DOHH2 (cell line): Measurements from ENCODE around the gene ANKRD6.
"Not testable (repeated sequence)": the region's sequence is repeated elsewhere in the genome, so short reads cannot be mapped to it uniquely, and the experiment has no call there.

Source experiments
- H3F3A ChIP-seq: fragments of 200-600 bp; sonication (generic), shearing (Covaris generic); 2 replicates; pipeline ENCODE4 v1.6.0; 2016; ENCODE audit warnings: antibody characterized with exemption, mild to moderate bottlenecking; ENCODE audit not compliant: control insufficient read depth, insufficient read depth
- H3K27ac ChIP-seq: fragments of 200-600 bp; sonication (generic); 2 replicates; pipeline ENCODE4 v1.5.1; 2014; ENCODE audit warnings: low read depth, mild to moderate bottlenecking, low read length, moderate library complexity
- H3K27me3 ChIP-seq: fragments of 200-600 bp; sonication (generic); 2 replicates; pipeline ENCODE4 v1.6.1; 2014; ENCODE audit warnings: mild to moderate bottlenecking, low read length, mixed read lengths; ENCODE audit not compliant: control insufficient read depth
- H3K36me3 ChIP-seq: fragments of 200-600 bp; sonication (generic); 2 replicates; pipeline ENCODE4 v1.6.1; 2014; ENCODE audit warnings: mild to moderate bottlenecking, low read length, moderate library complexity, mixed read lengths; ENCODE audit not compliant: control insufficient read depth
- H3K4me1 ChIP-seq: fragments of 200-600 bp; sonication (generic); 2 replicates; pipeline ENCODE4 v1.6.1; 2014; ENCODE audit warnings: mild to moderate bottlenecking, low read length, mixed read lengths; ENCODE audit not compliant: control insufficient read depth
- H3K4me2 ChIP-seq: fragments of 200-600 bp; sonication (generic); 2 replicates; pipeline ENCODE4 v1.6.0; 2014; ENCODE audit warnings: mild to moderate bottlenecking, low read length, moderate library complexity
- H3K4me3 ChIP-seq: fragments of 200-600 bp; sonication (generic); 2 replicates; pipeline ENCODE4 v1.5.1; 2014; ENCODE audit warnings: mild to moderate bottlenecking, low read length, mixed read lengths
- H3K79me2 ChIP-seq: fragments of 200-600 bp; sonication (generic); 2 replicates; pipeline ENCODE4 v1.6.1; 2014; ENCODE audit warnings: mild to moderate bottlenecking, low read length, mixed read lengths; ENCODE audit not compliant: control insufficient read depth
- H3K9me2 ChIP-seq: fragments of 200-600 bp; sonication (generic); replicated peaks from 2 replicates; pipeline ENCODE4 v1.6.1; 2014; ENCODE audit warnings: mild to moderate bottlenecking, low read length, mixed read lengths; ENCODE audit not compliant: control insufficient read depth
- H3K9me3 ChIP-seq: fragments of 200-600 bp; sonication (generic); 2 replicates; pipeline ENCODE4 v1.6.1; 2014; ENCODE audit warnings: antibody characterized with exemption, low read length, mixed read lengths; ENCODE audit not compliant: control insufficient read depth, insufficient read depth
- H4K20me1 ChIP-seq: fragments of 200-600 bp; sonication (generic); 2 replicates; pipeline ENCODE4 v1.6.0; 2014; ENCODE audit warnings: low read depth, mild to moderate bottlenecking, antibody characterized with exemption, low read length, moderate library complexity; ENCODE audit not compliant: control insufficient read depth, insufficient read depth
- CTCF ChIP-seq: fragments of 200-600 bp; sonication (generic); IDR thresholded peaks from one replicate; pipeline ENCODE4 v1.5.1; 2014; ENCODE audit warnings: antibody characterized with exemption, mild to moderate bottlenecking, low read depth, low read length; ENCODE audit not compliant: poor library complexity, severe bottlenecking
- EZH2phosphoT487 ChIP-seq: fragments of 200-600 bp; sonication (generic); IDR thresholded peaks from 2 replicates; pipeline ENCODE4 v1.6.1; 2017; ENCODE audit warnings: borderline replicate concordance, mild to moderate bottlenecking, antibody characterized with exemption, low read length, moderate library complexity, mixed read lengths

The ANKRD6 gene

DNA sequence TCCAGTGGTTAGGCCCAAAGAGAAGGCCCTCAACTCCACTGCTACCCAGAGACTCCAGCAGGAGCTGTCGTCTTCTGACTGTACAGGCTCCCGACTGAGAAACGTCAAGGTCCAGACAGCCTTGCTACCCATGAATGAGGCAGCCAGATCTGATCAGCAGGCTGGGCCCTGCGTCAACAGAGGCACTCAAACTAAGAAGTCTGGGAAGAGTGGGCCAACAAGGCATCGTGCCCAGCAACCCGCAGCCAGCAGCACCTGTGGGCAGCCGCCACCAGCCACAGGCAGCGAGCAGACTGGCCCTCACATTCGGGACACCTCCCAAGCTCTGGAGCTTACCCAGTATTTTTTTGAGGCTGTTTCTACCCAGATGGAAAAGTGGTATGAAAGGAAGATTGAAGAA lies 197.5 kb downstream of the ANKRD6 start:
- TF ChIP-seq EZH2phosphoT487 (no peak), CTCF (no peak)
- H3F3A ChIP-seq: peaks cover 4% of the 10 kb centered on the region; the same call in 1 of the 2 replicates
- H3K27ac ChIP-seq: no peak overlapping the region
- peaks cover 12% of the 10 kb centered on the region for H3K36me3 ChIP-seq
- no peaks in the 10 kb centered on the region for H3K4me1 ChIP-seq
- no peaks in the 10 kb centered on the region for H3K9me3 ChIP-seq
- no peak overlapping the region for H3K4me2 ChIP-seq
- H3K4me3 ChIP-seq: no peak overlapping the region
- H3K79me2 ChIP-seq: no peaks in the 10 kb centered on the region
- H4K20me1 ChIP-seq: no peaks in the 10 kb centered on the region
- H3K27me3 ChIP-seq: no peaks in the 10 kb centered on the region
- no peaks in the 10 kb centered on the region for H3K9me2 ChIP-seq

DNA sequence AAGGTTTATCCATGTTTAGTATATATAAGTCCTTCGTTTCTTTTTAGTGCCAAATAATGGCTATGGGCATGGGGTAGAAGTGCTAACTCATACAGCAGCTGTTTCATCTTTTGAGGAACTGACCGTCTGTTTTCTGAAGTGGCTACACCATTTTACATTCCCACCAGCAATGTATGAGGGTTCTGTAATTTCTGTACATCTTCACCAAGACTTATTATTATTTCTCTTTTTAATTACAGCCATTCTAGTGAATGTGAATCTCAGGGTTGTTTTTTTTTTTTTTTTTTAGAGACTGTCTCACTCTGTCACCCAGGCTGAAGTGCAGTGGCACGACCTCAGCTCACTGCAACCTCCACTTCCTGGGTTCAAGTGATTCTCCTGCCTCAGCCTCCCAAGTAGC lies 203.5 kb downstream of the ANKRD6 start:
- not testable (repeated sequence) for H3K9me2 ChIP-seq, H3F3A ChIP-seq, H3K27ac ChIP-seq, H3K4me3 ChIP-seq, H3K27me3 ChIP-seq, H4K20me1 ChIP-seq, H3K9me3 ChIP-seq, H3K4me2 ChIP-seq
- Histone ChIP-seq H3K36me3 (peaks cover 34% of the 10 kb centered on the region), H3K4me1 (peaks cover 14% of the 10 kb centered on the region), H3K79me2 (peaks cover 27% of the 10 kb centered on the region)

DNA sequence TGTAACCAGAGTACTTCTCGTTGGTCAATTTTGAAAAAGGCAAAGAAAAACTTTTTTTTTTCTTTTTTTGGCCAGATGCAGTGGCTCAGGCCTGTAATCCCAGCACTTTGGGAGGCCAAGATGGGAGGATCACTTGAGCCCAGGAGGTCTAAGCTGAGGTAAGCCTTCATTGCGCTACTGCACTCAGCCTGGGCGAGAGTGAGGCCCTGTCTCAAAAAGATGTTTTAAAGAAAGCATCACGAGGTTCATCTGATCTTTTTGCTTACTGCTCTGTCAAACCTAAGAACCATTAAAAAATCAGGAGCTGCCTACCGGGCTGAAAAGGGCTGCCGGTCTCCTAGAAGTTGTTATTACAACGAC lies 205.0 kb downstream of the ANKRD6 start:
- Histone ChIP-seq H3K9me3 (no peaks in the 10 kb centered on the region), H3K79me2 (peaks cover 27% of the 10 kb centered on the region), H3K4me3 (peak overlapping the region; percentile 93), H3F3A (peaks cover 4% of the 10 kb centered on the region), H4K20me1 (no peaks in the 10 kb centered on the region), H3K4me1 (peaks cover 14% of the 10 kb centered on the region), H3K36me3 (peaks cover 40% of the 10 kb centered on the region), H3K27ac (peak overlapping the region; percentile 83), H3K27me3 (no peaks in the 10 kb centered on the region), H3K9me2 (no peaks in the 10 kb centered on the region), H3K4me2 (peak overlapping the region; percentile 83)
- TF ChIP-seq EZH2phosphoT487 (no peak), CTCF (no peak)

DNA sequence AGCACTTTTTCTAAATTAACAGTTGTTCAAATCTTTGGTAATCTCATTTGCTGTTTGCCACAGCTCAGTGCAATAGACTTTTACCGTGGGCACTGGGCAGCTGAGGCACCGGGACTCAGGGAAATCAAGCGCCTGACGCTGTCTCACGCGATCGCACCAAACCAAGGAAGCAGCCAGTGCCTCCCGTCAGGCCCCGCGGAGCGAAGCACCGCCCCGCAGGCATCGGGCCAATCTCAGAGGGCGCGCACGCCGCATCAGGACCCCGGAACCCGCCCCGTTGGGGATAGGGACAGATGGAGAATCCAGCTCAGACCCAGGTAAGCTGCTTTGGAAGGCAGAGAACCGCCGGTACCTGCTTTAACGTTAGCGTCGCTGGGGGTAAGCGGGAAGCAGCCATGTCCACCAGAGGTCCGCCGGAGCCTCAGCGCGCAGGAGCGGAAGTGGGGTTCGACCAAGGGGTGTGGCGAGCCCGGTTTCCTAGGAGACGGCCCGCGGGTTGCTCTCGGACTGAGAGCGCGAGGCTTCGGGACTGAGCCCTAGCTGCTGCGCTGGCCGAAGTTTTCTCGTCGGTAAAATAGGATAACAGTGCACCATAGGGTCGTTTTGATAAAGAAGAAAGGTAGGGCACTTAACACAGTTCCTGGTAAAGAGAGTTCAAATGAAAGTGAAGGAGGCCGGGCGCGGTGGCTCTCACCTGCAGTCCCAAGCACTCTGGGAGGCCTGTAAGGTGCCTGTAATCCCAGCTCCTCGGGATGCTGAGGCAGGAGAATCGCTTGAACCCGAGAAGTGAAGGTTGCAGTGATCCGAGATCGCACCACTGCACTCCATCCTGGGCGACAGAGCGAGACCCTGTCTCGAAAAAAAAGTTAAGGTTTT lies 205.6 kb downstream of the ANKRD6 start, which contains the start of gene LYRM2:
TSS of gene LYRM2 (minus strand) at position 428 of the 876 bp plus-strand sequence. CDS start at position 397, 31 bp downstream.
- H3K27ac ChIP-seq: peak within 1 kb of the TSS; percentile 83
- TF ChIP-seq CTCF: no peak
- no peak for TF ChIP-seq EZH2phosphoT487

More for the DNA sequence above, 205.6 kb downstream of the ANKRD6 start, which contains the start of gene LYRM2:
- Histone ChIP-seq H3K9me3 (no peaks in the 10 kb centered on the region), H3K36me3 (peaks cover 45% of the 10 kb centered on the region), H3K27me3 (no peaks in the 10 kb centered on the region), H3K79me2 (peaks cover 27% of the 10 kb centered on the region), H3K4me2 (peak within 1 kb of the TSS; percentile 83), H3K4me1 (peaks cover 14% of the 10 kb centered on the region), H4K20me1 (no peaks in the 10 kb centered on the region), H3K9me2 (no peaks in the 10 kb centered on the region), H3K4me3 (peak within 1 kb of the TSS; percentile 93), H3F3A (peaks cover 4% of the 10 kb centered on the region)
